ENCODE measurements around the gene RMND1. TPM values are rescaled to one million over a fixed set of nuclear protein-coding genes. Genes with fewer than 3 reads are reported as not detected.

RMND1 gene
- total and polyA plus RNA-seq, 9 of the 15 experiments (the other 6 are each of a cell fraction or from before 2014, with no cell fraction given) = 26.9 to 47.8 (median 36.2) TPM

- TF ChIP-seq POLR2AphosphoS2 (IDR thresholded peaks at IDR 0.05; ENCODE audit: low read length) (no peak), ZNF41 (CRISPR knock-in tag; conservative IDR thresholded peaks at IDR 0.05) (no peak), ZNF165 (CRISPR knock-in tag; IDR thresholded peaks at IDR 0.05; ENCODE audit: borderline replicate concordance) (no peak), CC2D1A (IDR thresholded peaks at IDR 0.05) (no peak), EGR1 (conservative IDR thresholded peaks at IDR 0.05) (no peak), NCOA4 (IDR thresholded peaks at IDR 0.05; ENCODE audit: partially characterized antibody) (no peak), CTCF (IDR thresholded peaks at IDR 0.05 in 2 of 3, conservative IDR thresholded peaks at IDR 0.05 in 1 of 3; ENCODE audit: insufficient read depth in 2 of 3, low read depth in 1 of 3, low read length in 3 of 3) (peak; percentile 13 to 40 (median 24); a peak in 3 of 6 replicates), KLF16 (IDR thresholded peaks at IDR 0.05) (no peak), ZBTB43 (CRISPR knock-in tag; IDR thresholded peaks at IDR 0.05) (no peak), CHD7 (IDR thresholded peaks at IDR 0.05; ENCODE audit: low read depth, low read length) (no peak), IRF2 (CRISPR knock-in tag; IDR thresholded peaks at IDR 0.05) (no peak), RAD21 (CRISPR knock-in tag; conservative IDR thresholded peaks at IDR 0.05 in 1 of 2, IDR thresholded peaks at IDR 0.05 in 1 of 2) (peak in 1 of 2 experiments; percentile 52; a peak in 2 of 4 replicates)
These were observed 21.0 kb downstream of the RMND1 start (continued) for GRCh38 chr6:151430886-151431285.

Measured in K562 (cell line).